ENCODE measurements around the gene XPR1. TPM values are rescaled to one million over a fixed set of nuclear protein-coding genes. Genes with fewer than 3 reads are reported as not detected.

Gene XPR1
- polyA plus RNA-seq, 1 donor (not counting 4 experiments of a cell fraction or from before 2014, with no cell fraction given), result 40.0 TPM

- no peaks in the 10 kb centered on the region for H3K9me1 ChIP-seq (ENCODE audit: control insufficient read depth, extremely low read depth, insufficient read depth, low read length)
- no peak overlapping the region for H3K4me2 ChIP-seq (ENCODE audit: control insufficient read depth, extremely low read depth, insufficient read depth, low read depth, low read length)
- H3K79me2 ChIP-seq (ENCODE audit: control insufficient read depth, insufficient read depth, low read length), result no peaks in the 10 kb centered on the region
- H3K4me3 ChIP-seq (ENCODE audit: control insufficient read depth in 2 of 3, extremely low read depth in 1 of 3, insufficient read depth in 2 of 3, low read depth in 1 of 3, low read length in 3 of 3), result no peak overlapping the region
- no peaks in the 10 kb centered on the region for H3K27me3 ChIP-seq (ENCODE audit: control insufficient read depth, extremely low read depth, insufficient read depth, low read length)
- dilution Hi-C loops (cut with MboI; ENCODE audit: extremely low pct_ligation_motif_present, low sequenced_read_pairs), result no loop called here
- no peak overlapping the region for H2AFZ ChIP-seq (ENCODE audit: control insufficient read depth, low read length)
- no peaks in the 10 kb centered on the region for H3K4me1 ChIP-seq (ENCODE audit: control insufficient read depth, extremely low read depth, insufficient read depth, low read length)
- no peaks in the 10 kb centered on the region for H3K9me3 ChIP-seq (ENCODE audit: control insufficient read depth, low read depth, low read length)
- DNase-seq (ENCODE audit: low read depth, low spot score), result no peak
- H3K27ac ChIP-seq (ENCODE audit: control insufficient read depth, insufficient read depth, low read length), result no peak overlapping the region
- TF ChIP-seq, protein P1, sequence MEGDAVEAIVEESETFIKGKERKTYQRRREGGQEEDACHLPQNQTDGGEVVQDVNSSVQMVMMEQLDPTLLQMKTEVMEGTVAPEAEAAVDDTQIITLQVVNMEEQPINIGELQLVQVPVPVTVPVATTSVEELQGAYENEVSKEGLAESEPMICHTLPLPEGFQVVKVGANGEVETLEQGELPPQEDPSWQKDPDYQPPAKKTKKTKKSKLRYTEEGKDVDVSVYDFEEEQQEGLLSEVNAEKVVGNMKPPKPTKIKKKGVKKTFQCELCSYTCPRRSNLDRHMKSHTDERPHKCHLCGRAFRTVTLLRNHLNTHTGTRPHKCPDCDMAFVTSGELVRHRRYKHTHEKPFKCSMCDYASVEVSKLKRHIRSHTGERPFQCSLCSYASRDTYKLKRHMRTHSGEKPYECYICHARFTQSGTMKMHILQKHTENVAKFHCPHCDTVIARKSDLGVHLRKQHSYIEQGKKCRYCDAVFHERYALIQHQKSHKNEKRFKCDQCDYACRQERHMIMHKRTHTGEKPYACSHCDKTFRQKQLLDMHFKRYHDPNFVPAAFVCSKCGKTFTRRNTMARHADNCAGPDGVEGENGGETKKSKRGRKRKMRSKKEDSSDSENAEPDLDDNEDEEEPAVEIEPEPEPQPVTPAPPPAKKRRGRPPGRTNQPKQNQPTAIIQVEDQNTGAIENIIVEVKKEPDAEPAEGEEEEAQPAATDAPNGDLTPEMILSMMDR (optimal IDR thresholded peaks at IDR 0.05 in 1 of 3, IDR thresholded peaks at IDR 0.05 in 1 of 3, conservative IDR thresholded peaks at IDR 0.05 in 1 of 3; ENCODE audit: extremely low read depth in 1 of 3, insufficient read depth in 2 of 3, low read length in 3 of 3), result no peak
- TF ChIP-seq EZH2 (IDR thresholded peaks at IDR 0.05; ENCODE audit: low read length), result no peak
- no peaks in the 10 kb centered on the region for H4K20me1 ChIP-seq (ENCODE audit: control insufficient read depth, extremely low read depth, insufficient read depth, low read length)
- H3K9ac ChIP-seq (ENCODE audit: control insufficient read depth, extremely low read depth, insufficient read depth, low read length), result no peak overlapping the region
- FAIRE-seq, result no peak
- peaks cover 0 to 1% of the 10 kb centered on the region in 2 experiments for H3K36me3 ChIP-seq (ENCODE audit: control insufficient read depth in 2 of 2, extremely low read depth in 1 of 2, insufficient read depth in 2 of 2, low read length in 2 of 2)
Measured at GRCh38 chr1:180800945-180801344, 169.1 kb downstream of the XPR1 start.

DNA sequence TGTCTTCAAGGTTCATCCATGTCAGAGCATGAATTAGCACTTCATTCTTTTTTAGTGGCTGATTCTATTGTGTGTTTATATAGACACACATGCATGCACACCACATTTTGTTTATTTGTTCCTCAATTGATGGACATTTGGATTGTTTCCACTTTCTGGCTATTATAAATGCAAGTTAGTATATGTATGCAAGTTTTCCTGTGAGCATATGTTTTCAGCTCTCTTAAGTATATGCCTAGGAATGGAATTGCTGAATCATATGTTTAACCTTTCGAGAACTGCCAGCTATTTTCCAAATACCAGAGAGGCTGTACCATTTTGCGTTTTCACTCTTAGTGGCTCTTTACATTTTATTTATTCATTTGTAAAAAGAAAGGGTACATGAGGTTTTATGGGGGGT lies 171.0 kb downstream of the XPR1 start:
- dilution Hi-C loops (cut with MboI; ENCODE audit: extremely low pct_ligation_motif_present, low sequenced_read_pairs), result no loop called here
- Histone ChIP-seq H3K36me3 (ENCODE audit: control insufficient read depth in 2 of 2, extremely low read depth in 1 of 2, insufficient read depth in 2 of 2, low read length in 2 of 2) (peaks cover 0 to 1% of the 10 kb centered on the region in 2 experiments), H2AFZ (ENCODE audit: control insufficient read depth, low read length) (no peak overlapping the region), H4K20me1 (ENCODE audit: control insufficient read depth, extremely low read depth, insufficient read depth, low read length) (no peaks in the 10 kb centered on the region), H3K79me2 (ENCODE audit: control insufficient read depth, insufficient read depth, low read length) (no peaks in the 10 kb centered on the region), H3K4me2 (ENCODE audit: control insufficient read depth, extremely low read depth, insufficient read depth, low read depth, low read length) (no peak overlapping the region), H3K9me1 (ENCODE audit: control insufficient read depth, extremely low read depth, insufficient read depth, low read length) (no peaks in the 10 kb centered on the region), H3K9me3 (ENCODE audit: control insufficient read depth, low read depth, low read length) (no peaks in the 10 kb centered on the region), H3K27ac (ENCODE audit: control insufficient read depth, insufficient read depth, low read length) (no peak overlapping the region), H3K4me1 (ENCODE audit: control insufficient read depth, extremely low read depth, insufficient read depth, low read length) (no peaks in the 10 kb centered on the region), H3K27me3 (ENCODE audit: control insufficient read depth, extremely low read depth, insufficient read depth, low read length) (no peaks in the 10 kb centered on the region), H3K9ac (ENCODE audit: control insufficient read depth, extremely low read depth, insufficient read depth, low read length) (no peak overlapping the region), H3K4me3 (ENCODE audit: control insufficient read depth in 2 of 3, extremely low read depth in 1 of 3, insufficient read depth in 2 of 3, low read depth in 1 of 3, low read length in 3 of 3) (no peak overlapping the region)
- DNase-seq (ENCODE audit: low read depth, low spot score) (no peak), FAIRE-seq (no peak)
- TF ChIP-seq, protein P1 (optimal IDR thresholded peaks at IDR 0.05 in 1 of 3, IDR thresholded peaks at IDR 0.05 in 1 of 3, conservative IDR thresholded peaks at IDR 0.05 in 1 of 3; ENCODE audit: extremely low read depth in 1 of 3, insufficient read depth in 2 of 3, low read length in 3 of 3), result no peak
- no peak for TF ChIP-seq EZH2 (IDR thresholded peaks at IDR 0.05; ENCODE audit: low read length)

Measured in keratinocyte (primary cell).